ENCODE measurements around the gene ATRNL1.

ATRNL1 gene

GRCh38 chr10:115045499-115045898 lies 47.7 kb upstream of the ATRNL1 start:
- H3K9me3 ChIP-seq (replicated peaks; ENCODE audit: insufficient read depth, low read length), result no peaks in the 10 kb centered on the region
- H3K9ac ChIP-seq (ENCODE audit: low read length), result no peak overlapping the region
- no peaks in the 10 kb centered on the region for H3K27me3 ChIP-seq (replicated peaks; ENCODE audit: insufficient read depth, low read length)
- no peaks in the 10 kb centered on the region for H4K20me1 ChIP-seq (ENCODE audit: insufficient read depth, low read length)
- no peaks in the 10 kb centered on the region for H3F3A ChIP-seq (ENCODE audit: insufficient read depth, low read length)
- no peaks in the 10 kb centered on the region for H3K79me2 ChIP-seq (ENCODE audit: low read length)
- no peak overlapping the region for H2AFZ ChIP-seq (ENCODE audit: low read length)
- no peak overlapping the region for H3K4me2 ChIP-seq (ENCODE audit: low read depth, low read length)
- no peak overlapping the region for H3K4me3 ChIP-seq (ENCODE audit: low read length)
- DNase-seq, result no peak
- no peaks in the 10 kb centered on the region for H3K36me3 ChIP-seq (replicated peaks; ENCODE audit: insufficient read depth, low read length)
- H3K4me1 ChIP-seq (ENCODE audit: low read length), result no peaks in the 10 kb centered on the region
- no peak overlapping the region for H3K27ac ChIP-seq (ENCODE audit: low read length)
- TF ChIP-seq EZH2 (optimal IDR thresholded peaks at IDR 0.05; ENCODE audit: low read depth, low read length) (no peak), EZH2phosphoT487 (IDR thresholded peaks at IDR 0.05; ENCODE audit: low read length) (no peak), CTCF (IDR thresholded peaks at IDR 0.05; ENCODE audit: low read length) (no peak)
- H3K9me2 ChIP-seq (replicated peaks; ENCODE audit: insufficient read depth, low read length), result no peaks in the 10 kb centered on the region

- no peaks in the 10 kb centered on the region for H3K27me3 ChIP-seq (replicated peaks; ENCODE audit: insufficient read depth, low read length)
- H3K9me3 ChIP-seq (replicated peaks; ENCODE audit: insufficient read depth, low read length), result no peaks in the 10 kb centered on the region
- no peaks in the 10 kb centered on the region for H3K36me3 ChIP-seq (replicated peaks; ENCODE audit: insufficient read depth, low read length)
- H3K4me2 ChIP-seq (ENCODE audit: low read depth, low read length), result no peak overlapping the region
- TF ChIP-seq EZH2 (optimal IDR thresholded peaks at IDR 0.05; ENCODE audit: low read depth, low read length), result no peak
- no peak for TF ChIP-seq EZH2phosphoT487 (IDR thresholded peaks at IDR 0.05; ENCODE audit: low read length)
- TF ChIP-seq CTCF (IDR thresholded peaks at IDR 0.05; ENCODE audit: low read length), result no peak
- no peaks in the 10 kb centered on the region for H3K4me1 ChIP-seq (ENCODE audit: low read length)
- H3K4me3 ChIP-seq (ENCODE audit: low read length), result no peak overlapping the region
- no peaks in the 10 kb centered on the region for H3K9me2 ChIP-seq (replicated peaks; ENCODE audit: insufficient read depth, low read length)
- no peak for DNase-seq
- no peak overlapping the region for H2AFZ ChIP-seq (ENCODE audit: low read length)
- no peaks in the 10 kb centered on the region for H3K79me2 ChIP-seq (ENCODE audit: low read length)
- no peak overlapping the region for H3K9ac ChIP-seq (ENCODE audit: low read length)
- H3F3A ChIP-seq (ENCODE audit: insufficient read depth, low read length), result no peaks in the 10 kb centered on the region
- H4K20me1 ChIP-seq (ENCODE audit: insufficient read depth, low read length), result no peaks in the 10 kb centered on the region
- H3K27ac ChIP-seq (ENCODE audit: low read length), result no peak overlapping the region
These were observed 46.4 kb upstream of the ATRNL1 start for GRCh38 chr10:115046686-115047236.

- TF ChIP-seq EZH2phosphoT487 (IDR thresholded peaks at IDR 0.05; ENCODE audit: low read length) (no peak), CTCF (IDR thresholded peaks at IDR 0.05; ENCODE audit: low read length) (no peak), EZH2 (optimal IDR thresholded peaks at IDR 0.05; ENCODE audit: low read depth, low read length) (no peak)
- no peaks in the 10 kb centered on the region for H3F3A ChIP-seq (ENCODE audit: insufficient read depth, low read length)
These were observed 45.5 kb upstream of the ATRNL1 start for GRCh38 chr10:115047705-115048104.

More at GRCh38 chr10:115047705-115048104, 45.5 kb upstream of the ATRNL1 start:
- Histone ChIP-seq H3K9me3 (replicated peaks; ENCODE audit: insufficient read depth, low read length) (no peaks in the 10 kb centered on the region), H2AFZ (ENCODE audit: low read length) (no peak overlapping the region), H3K9ac (ENCODE audit: low read length) (no peak overlapping the region), H3K4me2 (ENCODE audit: low read depth, low read length) (no peak overlapping the region), H3K27ac (ENCODE audit: low read length) (no peak overlapping the region), H3K9me2 (replicated peaks; ENCODE audit: insufficient read depth, low read length) (no peaks in the 10 kb centered on the region), H4K20me1 (ENCODE audit: insufficient read depth, low read length) (no peaks in the 10 kb centered on the region), H3K27me3 (replicated peaks; ENCODE audit: insufficient read depth, low read length) (no peaks in the 10 kb centered on the region), H3K4me3 (ENCODE audit: low read length) (no peak overlapping the region), H3K79me2 (ENCODE audit: low read length) (no peaks in the 10 kb centered on the region), H3K4me1 (ENCODE audit: low read length) (no peaks in the 10 kb centered on the region), H3K36me3 (replicated peaks; ENCODE audit: insufficient read depth, low read length) (no peaks in the 10 kb centered on the region)
- DNase-seq, result no peak

Data from MM.1S (cell line).